ENCODE data around the gene AMOT. TPM values are rescaled to one million over a fixed set of nuclear protein-coding genes. Genes with fewer than 3 reads are reported as not detected.

The AMOT gene
- total RNA-seq, 4 donors from 2014 or later: 2.5 to 9.3 (median 7.1) TPM

DNA sequence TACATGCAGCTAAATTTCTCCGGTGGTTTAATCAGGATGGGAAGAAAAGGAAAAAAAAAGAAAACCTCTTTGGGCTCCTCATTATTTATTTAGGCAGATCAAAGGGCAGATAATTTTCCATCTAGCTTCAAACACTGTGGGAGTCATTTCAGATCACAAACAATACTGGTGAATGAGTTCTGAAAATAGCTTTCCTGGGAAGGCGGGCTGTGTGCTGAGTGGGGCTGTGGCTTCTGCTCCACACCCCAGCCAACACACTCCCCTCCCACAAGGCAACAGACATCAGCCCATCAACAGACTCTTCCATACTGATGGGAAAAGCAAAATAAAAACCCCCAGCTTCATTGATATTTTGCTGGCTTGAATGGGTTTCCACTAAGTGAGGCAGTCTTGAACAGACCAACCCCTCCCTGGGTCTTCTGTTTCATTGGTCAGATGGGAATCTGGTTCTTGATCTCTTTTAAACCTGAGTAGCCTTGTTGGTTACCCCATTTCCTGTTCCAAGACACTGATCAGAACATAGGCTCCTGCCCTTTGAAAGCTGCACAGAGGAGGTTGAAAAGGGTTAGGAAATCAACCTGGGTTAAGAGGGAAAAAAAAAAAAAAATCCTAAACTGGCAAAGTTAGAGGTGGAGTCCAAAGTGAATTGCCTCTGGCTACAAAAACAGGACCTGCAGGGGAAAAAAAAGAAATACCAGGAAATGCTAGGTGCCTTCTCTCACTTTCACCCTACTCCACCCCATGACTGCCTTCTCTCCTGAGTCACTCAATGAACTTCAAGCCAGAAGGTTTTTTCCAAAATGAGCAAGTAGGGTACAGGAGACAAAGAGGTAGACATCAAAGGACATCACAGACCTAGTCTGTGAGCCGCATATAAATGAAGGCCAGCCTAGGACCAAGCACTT is 20.0 kb downstream of the AMOT start:
- DNase-seq: no peak
- H3K9me3 ChIP-seq: no peaks in the 10 kb centered on the region
- H3K36me3 ChIP-seq: no peaks in the 10 kb centered on the region
- H3K27ac ChIP-seq: peak overlapping the region in 2 of 4 donors; percentile 19 to 55
- TF ChIP-seq, protein P1, sequence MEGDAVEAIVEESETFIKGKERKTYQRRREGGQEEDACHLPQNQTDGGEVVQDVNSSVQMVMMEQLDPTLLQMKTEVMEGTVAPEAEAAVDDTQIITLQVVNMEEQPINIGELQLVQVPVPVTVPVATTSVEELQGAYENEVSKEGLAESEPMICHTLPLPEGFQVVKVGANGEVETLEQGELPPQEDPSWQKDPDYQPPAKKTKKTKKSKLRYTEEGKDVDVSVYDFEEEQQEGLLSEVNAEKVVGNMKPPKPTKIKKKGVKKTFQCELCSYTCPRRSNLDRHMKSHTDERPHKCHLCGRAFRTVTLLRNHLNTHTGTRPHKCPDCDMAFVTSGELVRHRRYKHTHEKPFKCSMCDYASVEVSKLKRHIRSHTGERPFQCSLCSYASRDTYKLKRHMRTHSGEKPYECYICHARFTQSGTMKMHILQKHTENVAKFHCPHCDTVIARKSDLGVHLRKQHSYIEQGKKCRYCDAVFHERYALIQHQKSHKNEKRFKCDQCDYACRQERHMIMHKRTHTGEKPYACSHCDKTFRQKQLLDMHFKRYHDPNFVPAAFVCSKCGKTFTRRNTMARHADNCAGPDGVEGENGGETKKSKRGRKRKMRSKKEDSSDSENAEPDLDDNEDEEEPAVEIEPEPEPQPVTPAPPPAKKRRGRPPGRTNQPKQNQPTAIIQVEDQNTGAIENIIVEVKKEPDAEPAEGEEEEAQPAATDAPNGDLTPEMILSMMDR (IDR thresholded peaks at IDR 0.05): no peak
- TF ChIP-seq POLR2A (IDR thresholded peaks at IDR 0.05): no peak
- intact Hi-C loops (cut with DNase I): no loop called here
- no peak overlapping the region for H3K4me3 ChIP-seq
- H3K4me1 ChIP-seq: peaks cover 0 to 35% (median 0%) of the 10 kb centered on the region in 3 donors
- WGBS, 2 donors: 58 to 65% methylated on average over 2 to 3 of the region's 3 CpGs
- H3K27me3 ChIP-seq: no peaks in the 10 kb centered on the region

DNA sequence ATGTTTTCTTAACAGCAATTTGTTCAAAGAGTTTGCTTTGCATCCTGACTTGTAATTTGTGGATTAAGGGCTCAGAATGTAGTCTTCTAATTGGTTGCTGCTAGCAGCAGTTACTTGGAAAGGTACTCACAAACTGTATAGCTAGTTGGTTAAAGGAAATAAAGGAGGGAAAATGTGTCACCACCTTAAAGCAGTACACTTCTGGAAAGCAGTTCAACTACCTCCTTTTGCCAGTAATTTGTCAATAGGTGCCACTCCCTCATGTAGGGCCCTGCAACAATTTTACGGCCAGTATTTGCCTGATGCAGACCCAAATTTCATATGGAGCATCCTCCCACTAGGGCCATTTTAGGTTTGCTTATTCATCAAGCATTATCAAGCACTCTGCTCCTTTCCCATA is 20.8 kb downstream of the AMOT start:
- no peak for DNase-seq
- Histone ChIP-seq H3K27me3 (no peaks in the 10 kb centered on the region), H3K4me3 (no peak overlapping the region), H3K9me3 (no peaks in the 10 kb centered on the region), H3K27ac (peak overlapping the region in 1 of 4 donors; percentile 55), H3K4me1 (peaks cover 0 to 35% (median 0%) of the 10 kb centered on the region in 3 donors), H3K36me3 (no peaks in the 10 kb centered on the region)
- TF ChIP-seq, protein P1 (IDR thresholded peaks at IDR 0.05): no peak
- no peak for TF ChIP-seq POLR2A (IDR thresholded peaks at IDR 0.05)
- intact Hi-C loops (cut with DNase I): no loop called here
- WGBS, 2 donors: 60% methylated on average over 1 of the region's 1 CpG; no CpG with 5 or more reads in 1 of the 2 donors

DNA sequence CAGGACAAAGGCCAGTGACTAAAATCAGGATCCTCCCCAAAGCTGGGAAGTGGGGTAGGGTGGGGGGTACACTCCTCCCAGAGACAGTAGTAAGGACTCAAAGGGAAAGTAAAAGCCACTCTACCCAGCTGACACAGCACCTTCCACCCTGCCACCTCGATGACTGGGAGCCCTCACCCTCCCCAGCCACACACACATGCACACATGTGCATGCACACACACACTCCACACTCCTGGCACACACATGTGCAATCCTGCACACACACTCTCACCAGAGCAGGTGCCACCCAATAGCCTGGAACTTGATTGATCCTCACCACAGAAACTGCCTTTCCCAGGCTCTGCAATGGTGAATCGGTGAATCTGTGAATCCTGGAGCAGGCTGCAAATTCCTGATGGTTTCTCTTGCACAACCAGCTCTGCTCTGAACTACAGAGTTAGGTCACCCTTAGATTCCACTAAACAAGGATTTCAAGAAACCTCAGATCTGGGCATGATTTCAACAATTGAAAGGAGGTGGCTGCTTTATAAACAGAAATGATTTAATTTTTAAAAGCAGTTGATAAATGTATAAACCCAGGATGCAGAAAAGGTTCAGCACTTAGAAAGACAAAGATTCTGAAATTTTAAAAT is 21.5 kb downstream of the AMOT start:
- H3K4me3 ChIP-seq: peak overlapping the region in 1 of 4 donors; percentile 13
- no peak for TF ChIP-seq POLR2A (IDR thresholded peaks at IDR 0.05)
- TF ChIP-seq, protein P1 (IDR thresholded peaks at IDR 0.05): no peak
- H3K36me3 ChIP-seq: no peaks in the 10 kb centered on the region
- peak overlapping the region in 2 of 4 donors; percentile 1 to 55 for H3K27ac ChIP-seq
- DNase-seq: no peak
- H3K27me3 ChIP-seq: no peaks in the 10 kb centered on the region
- intact Hi-C loops (cut with DNase I): no loop called here
- WGBS, 2 donors: 14 to 22% methylated on average over 1 to 2 of the region's 2 CpGs
- peaks cover 0 to 35% (median 0%) of the 10 kb centered on the region in 3 donors for H3K4me1 ChIP-seq
- no peaks in the 10 kb centered on the region for H3K9me3 ChIP-seq

DNA sequence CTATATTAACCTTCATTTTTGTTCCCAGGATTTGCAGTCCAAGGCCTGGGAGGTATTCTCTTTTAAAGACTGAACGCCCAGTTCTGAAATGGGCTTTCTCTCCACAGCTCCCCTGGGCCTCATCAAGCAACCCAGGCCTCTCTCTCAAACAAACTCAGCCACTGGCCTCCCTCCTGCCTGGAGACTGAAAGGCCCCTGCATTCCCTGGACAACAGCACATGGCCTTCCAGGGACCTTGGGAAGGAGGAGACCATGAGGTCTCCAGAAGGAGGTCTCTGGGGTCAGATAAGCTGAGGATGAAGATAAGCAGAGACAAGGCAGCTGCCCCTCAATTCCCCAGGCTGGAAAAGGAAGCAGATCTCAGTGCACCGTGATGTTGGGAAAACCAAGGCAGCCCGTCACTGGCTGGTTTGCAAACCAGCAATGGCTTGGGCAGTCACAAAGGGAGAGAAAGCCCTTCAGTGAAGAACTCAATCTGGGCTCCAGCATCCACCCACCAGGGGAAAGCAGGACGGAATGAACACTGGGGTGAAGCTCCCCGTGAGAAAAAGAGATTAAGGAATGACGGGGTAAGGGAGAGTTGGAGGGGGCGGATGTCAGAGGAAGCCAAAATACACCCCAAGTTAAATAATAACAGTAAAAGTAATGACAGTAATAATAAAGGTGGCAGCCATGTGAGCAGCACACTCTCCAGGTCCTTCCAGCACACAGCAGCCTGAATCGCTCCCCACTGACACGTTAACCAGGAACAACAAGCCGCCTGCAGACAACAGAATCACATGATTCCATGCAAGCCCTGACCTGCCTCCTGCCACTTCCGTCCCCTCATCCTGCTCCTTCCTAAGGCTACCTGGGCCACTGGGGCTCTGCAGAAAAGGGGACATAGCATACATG is 22.3 kb downstream of the AMOT start:
- no peak for DNase-seq
- no peaks in the 10 kb centered on the region for H3K36me3 ChIP-seq
- peak overlapping the region in 3 of 4 donors; percentile 11 to 55 (median 34) for H3K27ac ChIP-seq
- H3K4me1 ChIP-seq: peaks cover 0 to 35% (median 0%) of the 10 kb centered on the region in 3 donors
- intact Hi-C loops (cut with DNase I): no loop called here
- peak overlapping the region in 1 of 4 donors; percentile 13 for H3K4me3 ChIP-seq
- WGBS, 2 donors: 48 to 51% methylated on average over 5 to 11 of the region's 11 CpGs
- H3K9me3 ChIP-seq: no peaks in the 10 kb centered on the region
- no peak for TF ChIP-seq POLR2A (IDR thresholded peaks at IDR 0.05)
- TF ChIP-seq, protein P1 (IDR thresholded peaks at IDR 0.05): peak in 1 of 6 experiments; percentile 6
- no peaks in the 10 kb centered on the region for H3K27me3 ChIP-seq
